ENCODE data around the gene COL15A1.

- TF ChIP-seq CTCF (IDR thresholded peaks at IDR 0.05) (no peak), ZFX (IDR thresholded peaks at IDR 0.05; ENCODE audit: borderline replicate concordance) (no peak)
These were observed 36.6 kb downstream of the COL15A1 start for GRCh38 chr9:98980291-98980690.
